Fibroblast of lung (primary cell): ENCODE results near the gene CALHM6. TPM values are rescaled to one million over a fixed set of nuclear protein-coding genes. Genes with fewer than 3 reads are reported as not detected.

ENCODE experiments used
- DNase-seq, 2 donors: peaks; one replicate each; pipeline versions ENCODE4 v3.0.0 to v3.0.0-alpha.2; 2010; ENCODE audit warnings: low read depth in 2 of 2
- H2AFZ ChIP-seq: 2 replicates; pipeline ENCODE4 v1.5.1; 2012; ENCODE audit warnings: low read length, control low read depth, inconsistent platforms
- H3K27ac ChIP-seq: 2 replicates; pipeline ENCODE4 v1.5.1; 2011; ENCODE audit warnings: low read length, control low read depth; ENCODE audit not compliant: insufficient read depth
- H3K27me3 ChIP-seq: 2 replicates; pipeline ENCODE4 v1.5.1; 2011; ENCODE audit warnings: mild to moderate bottlenecking, low read length; ENCODE audit not compliant: control insufficient read depth, insufficient read depth
- H3K36me3 ChIP-seq: 2 replicates; pipeline ENCODE4 v1.5.1; 2011; ENCODE audit warnings: low read length; ENCODE audit not compliant: control insufficient read depth, insufficient read depth
- H3K4me1 ChIP-seq: 2 replicates; pipeline ENCODE4 v1.5.1; 2011; ENCODE audit warnings: low read length; ENCODE audit not compliant: control insufficient read depth, insufficient read depth; ENCODE audit errors: extremely low read depth
- H3K4me2 ChIP-seq: 2 replicates; pipeline ENCODE4 v1.5.1; 2011; ENCODE audit warnings: low read length, control low read depth; ENCODE audit not compliant: insufficient read depth; ENCODE audit errors: extremely low read depth
- H3K4me3 ChIP-seq, 4 experiments: fragments of 200-600 bp in 1 of 4; sonication (generic) in 1 of 4; replicated peaks in 1 of 4; 2 replicates each; pipeline ENCODE4 v1.5.1; 2011 to 2016; ENCODE audit warnings: low read length in 4 of 4, low read depth in 3 of 4, mild to moderate bottlenecking in 3 of 4, control low read depth in 2 of 4, inconsistent platforms in 1 of 4, mixed read lengths in 1 of 4; ENCODE audit not compliant: insufficient read depth in 1 of 4; ENCODE audit errors: control extremely low read depth in 1 of 4
- H3K79me2 ChIP-seq: 2 replicates; pipeline ENCODE4 v1.5.1; 2012; ENCODE audit warnings: mild to moderate bottlenecking, low read length, inconsistent platforms; ENCODE audit not compliant: control insufficient read depth, insufficient read depth
- H3K9ac ChIP-seq: 2 replicates; pipeline ENCODE4 v1.5.1; 2011; ENCODE audit warnings: mild to moderate bottlenecking, low read length, control low read depth; ENCODE audit not compliant: insufficient read depth
- H3K9me3 ChIP-seq: 2 replicates; pipeline ENCODE4 v1.5.1; 2012; ENCODE audit warnings: low read depth, low read length; ENCODE audit not compliant: control insufficient read depth, insufficient read depth
- H4K20me1 ChIP-seq: 2 replicates; pipeline ENCODE4 v1.5.1; 2011; ENCODE audit warnings: low read length; ENCODE audit not compliant: control insufficient read depth, insufficient read depth; ENCODE audit errors: extremely low read depth
- EZH2 ChIP-seq: IDR thresholded peaks from 2 replicates; pipeline ENCODE4 v1.5.1; 2012; ENCODE audit warnings: low read length, control low read depth, mild to moderate bottlenecking; ENCODE audit errors: missing control alignments
- polyA plus RNA-seq, 2 donors: library from polyadenylated mRNA; depleted of rRNA in 1 of 2; stranded (reverse) in 1 of 2; unstranded in 1 of 2; fragments of >200 nt; gene quantifications; 2 replicates each; pipeline ENCODE4 v1.2.1, GENCODE V29; 2011 to 2012; ENCODE audit warnings: missing spikeins in 1 of 2
- total RNA-seq: library from RNA; depleted of rRNA; stranded (reverse); fragments of >200 nt; gene quantifications from 2 replicates; pipeline ENCODE4 v1.2.1, GENCODE V29; 2014
- TF ChIP-seq, protein P1 (sequence below), 2 donors: IDR thresholded peaks in 1 of 2; conservative IDR thresholded peaks in 1 of 2; 1 replicate in 1 of 2; 2 replicates in 1 of 2; pipeline ENCODE4 v1.5.1; 2011 to 2012; ENCODE audit warnings: low read length in 2 of 2, control low read depth in 1 of 2, inconsistent platforms in 1 of 2, low read depth in 1 of 2, mild to moderate bottlenecking in 1 of 2

The CALHM6 gene
- total and polyA plus RNA-seq, 2 donors (not counting 1 experiment from before 2014, with no cell fraction given), result 0.33 to 1.3 TPM

DNA sequence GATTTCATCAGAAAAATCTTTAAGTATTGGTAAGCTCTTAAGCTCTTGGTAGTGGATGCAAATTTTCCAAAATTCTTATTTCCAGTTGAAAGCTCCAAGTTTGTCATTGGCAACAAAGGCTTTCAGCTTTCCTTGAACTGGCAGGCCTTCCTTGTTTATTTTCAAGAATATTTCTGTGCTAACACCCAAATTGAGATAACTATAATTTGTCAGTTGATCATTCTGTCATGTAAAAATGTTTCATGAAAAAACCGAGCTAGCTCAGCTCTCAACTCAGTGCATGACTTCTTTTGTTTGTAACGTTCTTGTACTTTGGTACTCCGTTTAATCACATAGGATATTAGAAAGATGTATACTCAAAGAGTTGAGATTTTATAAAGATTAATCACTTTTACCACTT, 38.9 kb upstream of the CALHM6 start:
- no peak overlapping the region for H3K27ac ChIP-seq
- DNase-seq, result no peak
- H3K27me3 ChIP-seq, result no peaks in the 10 kb centered on the region
- H3K36me3 ChIP-seq, result no peaks in the 10 kb centered on the region
- no peaks in the 10 kb centered on the region for H3K79me2 ChIP-seq
- TF ChIP-seq, protein P1, sequence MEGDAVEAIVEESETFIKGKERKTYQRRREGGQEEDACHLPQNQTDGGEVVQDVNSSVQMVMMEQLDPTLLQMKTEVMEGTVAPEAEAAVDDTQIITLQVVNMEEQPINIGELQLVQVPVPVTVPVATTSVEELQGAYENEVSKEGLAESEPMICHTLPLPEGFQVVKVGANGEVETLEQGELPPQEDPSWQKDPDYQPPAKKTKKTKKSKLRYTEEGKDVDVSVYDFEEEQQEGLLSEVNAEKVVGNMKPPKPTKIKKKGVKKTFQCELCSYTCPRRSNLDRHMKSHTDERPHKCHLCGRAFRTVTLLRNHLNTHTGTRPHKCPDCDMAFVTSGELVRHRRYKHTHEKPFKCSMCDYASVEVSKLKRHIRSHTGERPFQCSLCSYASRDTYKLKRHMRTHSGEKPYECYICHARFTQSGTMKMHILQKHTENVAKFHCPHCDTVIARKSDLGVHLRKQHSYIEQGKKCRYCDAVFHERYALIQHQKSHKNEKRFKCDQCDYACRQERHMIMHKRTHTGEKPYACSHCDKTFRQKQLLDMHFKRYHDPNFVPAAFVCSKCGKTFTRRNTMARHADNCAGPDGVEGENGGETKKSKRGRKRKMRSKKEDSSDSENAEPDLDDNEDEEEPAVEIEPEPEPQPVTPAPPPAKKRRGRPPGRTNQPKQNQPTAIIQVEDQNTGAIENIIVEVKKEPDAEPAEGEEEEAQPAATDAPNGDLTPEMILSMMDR (conservative IDR thresholded peaks at IDR 0.05 in 1 of 2, IDR thresholded peaks at IDR 0.05 in 1 of 2; ENCODE audit: low read depth in 1 of 2, low read length in 2 of 2), result no peak
- no peak for TF ChIP-seq EZH2
- no peaks in the 10 kb centered on the region for H3K9me3 ChIP-seq
- no peak overlapping the region for H3K4me2 ChIP-seq
- H3K9ac ChIP-seq, result no peak overlapping the region
- no peak overlapping the region for H3K4me3 ChIP-seq
- peaks cover 5% of the 10 kb centered on the region for H3K4me1 ChIP-seq
- H2AFZ ChIP-seq, result no peak overlapping the region
- H4K20me1 ChIP-seq, result no peaks in the 10 kb centered on the region

DNA sequence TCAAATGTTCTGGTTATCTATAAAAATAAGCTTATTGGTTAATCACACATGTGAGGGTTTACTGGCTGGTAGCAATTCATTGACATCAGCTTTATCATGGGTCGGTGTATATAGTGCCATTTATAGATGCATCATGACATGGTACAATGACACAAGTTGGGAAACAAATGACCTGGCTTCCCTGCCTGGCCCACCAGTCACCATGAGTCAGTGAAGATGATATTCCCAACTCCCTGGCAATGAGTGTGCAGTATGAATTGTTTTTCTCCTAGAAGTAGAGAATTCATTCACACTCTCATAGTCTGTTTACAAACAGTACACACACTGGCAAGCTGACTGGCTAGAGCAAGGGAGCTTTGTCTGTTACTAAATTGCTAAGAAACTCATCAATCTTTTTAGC, 37.2 kb upstream of the CALHM6 start:
- H2AFZ ChIP-seq, result no peak overlapping the region
- H3K36me3 ChIP-seq, result no peaks in the 10 kb centered on the region
- no peaks in the 10 kb centered on the region for H3K79me2 ChIP-seq
- no peak overlapping the region for H3K9ac ChIP-seq
- TF ChIP-seq EZH2, result no peak
- TF ChIP-seq, protein P1 (conservative IDR thresholded peaks at IDR 0.05 in 1 of 2, IDR thresholded peaks at IDR 0.05 in 1 of 2; ENCODE audit: low read depth in 1 of 2, low read length in 2 of 2), result no peak
- no peak overlapping the region for H3K27ac ChIP-seq
- DNase-seq, result peak in 1 of 2 donors; percentile 49
- no peaks in the 10 kb centered on the region for H3K27me3 ChIP-seq
- H4K20me1 ChIP-seq, result no peaks in the 10 kb centered on the region
- H3K4me2 ChIP-seq, result no peak overlapping the region
- H3K9me3 ChIP-seq, result no peaks in the 10 kb centered on the region
- H3K4me3 ChIP-seq, result no peak overlapping the region
- peaks cover 5% of the 10 kb centered on the region for H3K4me1 ChIP-seq

DNA sequence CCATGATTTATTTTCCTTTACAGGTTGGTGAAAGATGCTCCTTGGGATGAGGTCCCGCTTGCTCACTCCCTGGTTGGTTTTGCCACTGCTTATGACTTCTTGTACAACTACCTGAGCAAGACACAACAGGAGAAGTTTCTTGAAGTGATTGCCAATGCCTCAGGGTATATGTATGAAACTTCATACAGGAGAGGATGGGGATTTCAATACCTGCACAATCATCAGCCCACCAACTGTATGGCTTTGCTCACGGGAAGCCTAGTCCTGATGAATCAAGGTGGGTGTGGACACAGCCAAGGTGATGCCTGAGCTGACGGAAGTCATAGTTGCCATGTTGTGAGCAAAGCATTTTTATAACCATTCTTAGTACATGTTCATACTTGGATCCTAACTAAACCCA, 34.6 kb upstream of the CALHM6 start:
- H3K27me3 ChIP-seq, result no peaks in the 10 kb centered on the region
- H3K4me3 ChIP-seq, result no peak overlapping the region
- no peaks in the 10 kb centered on the region for H3K79me2 ChIP-seq
- no peaks in the 10 kb centered on the region for H3K9me3 ChIP-seq
- H3K4me2 ChIP-seq, result no peak overlapping the region
- no peak for DNase-seq
- TF ChIP-seq, protein P1 (conservative IDR thresholded peaks at IDR 0.05 in 1 of 2, IDR thresholded peaks at IDR 0.05 in 1 of 2; ENCODE audit: low read depth in 1 of 2, low read length in 2 of 2), result no peak
- TF ChIP-seq EZH2, result no peak
- H4K20me1 ChIP-seq, result no peaks in the 10 kb centered on the region
- no peak overlapping the region for H3K9ac ChIP-seq
- H3K27ac ChIP-seq, result no peak overlapping the region
- peaks cover 2% of the 10 kb centered on the region for H3K4me1 ChIP-seq
- H2AFZ ChIP-seq, result no peak overlapping the region
- no peaks in the 10 kb centered on the region for H3K36me3 ChIP-seq
